ENCODE measurements around the gene ATP2A1. TPM values are rescaled to one million over a fixed set of nuclear protein-coding genes. Genes with fewer than 3 reads are reported as not detected.
A peak's percentile ranks its signal among the peaks of the same experiment; 100 is the strongest.
"Not testable (repeated sequence)": the region's sequence is repeated elsewhere in the genome, so short reads cannot be mapped to it uniquely, and the experiment has no call there.

ATP2A1 gene
- total RNA-seq, 2 experiments from 2014 or later: 2.5 to 4.6 TPM

DNA sequence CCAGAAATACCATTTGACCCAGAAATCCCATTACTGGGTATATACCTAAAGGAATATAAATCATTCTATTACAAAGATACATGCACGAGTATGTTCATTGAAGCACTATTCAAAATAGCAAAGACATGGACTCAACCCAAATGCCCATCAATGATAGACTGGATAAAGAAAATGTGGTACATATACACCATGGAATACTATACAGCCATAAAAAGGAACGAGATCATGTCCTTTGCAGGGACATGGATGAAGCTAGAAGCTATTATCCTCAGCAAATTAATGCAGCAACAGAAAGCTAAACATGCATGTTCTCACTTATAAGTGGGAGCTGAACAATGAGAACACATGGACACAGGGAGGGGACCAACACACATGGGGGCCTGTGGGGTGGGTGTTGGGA lies 48.0 kb downstream of the ATP2A1 start:
- ATAC-seq (ENCODE audit: low read depth); DNase-seq; H3K27me3 Mint-ChIP-seq; H3K9me3 Mint-ChIP-seq; H3K36me3 Mint-ChIP-seq: not testable (repeated sequence)
- H3K27ac Mint-ChIP-seq: peak overlapping the region; percentile 98
- peaks cover 27% of the 10 kb centered on the region for H3K4me1 Mint-ChIP-seq
- POLR2A ChIA-PET: interaction anchor here (1.3 to 2.1 kb wide), 4 partner anchors 10 to 79 kb away, joined by 4 to 9 read pairs (median 6); partner anchors contain the start of genes ATP2A1 and NFATC2IP
- peak overlapping the region; percentile 99 for H3K4me3 Mint-ChIP-seq

DNA sequence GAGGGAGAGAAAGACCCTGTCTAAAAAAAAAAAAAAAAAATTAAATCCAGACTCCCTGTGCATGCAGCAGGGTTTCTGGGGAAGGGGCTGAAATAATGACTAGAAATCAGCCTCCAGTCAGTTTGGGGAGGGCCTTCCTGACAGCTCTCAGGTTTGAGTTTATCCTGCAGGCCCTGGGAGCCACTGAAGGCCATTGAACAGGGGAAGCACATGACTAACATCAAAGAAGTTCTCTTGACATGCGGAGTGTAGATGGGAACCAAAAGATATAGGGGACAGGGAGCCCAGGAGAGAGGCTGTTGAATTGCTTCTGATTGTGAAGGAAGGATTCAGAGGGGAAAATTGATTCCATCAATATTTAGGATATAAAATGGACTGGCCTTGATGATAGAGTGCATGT lies 49.5 kb downstream of the ATP2A1 start:
- no peak for DNase-seq
- H3K36me3 Mint-ChIP-seq: no peaks in the 10 kb centered on the region
- H3K4me1 Mint-ChIP-seq: peaks cover 30% of the 10 kb centered on the region
- POLR2A ChIA-PET: interaction anchor here (0.8 to 1.5 kb wide), 5 partner anchors 9 to 82 kb away, joined by 3 to 8 read pairs (median 4); partner anchors contain the start of genes NFATC2IP, SH2B1 and TUFM
- no peaks in the 10 kb centered on the region for H3K27me3 Mint-ChIP-seq
- no peak for ATAC-seq (ENCODE audit: low read depth)
- H3K4me3 Mint-ChIP-seq: no peak overlapping the region
- H3K9me3 Mint-ChIP-seq: no peaks in the 10 kb centered on the region
- no peak overlapping the region for H3K27ac Mint-ChIP-seq

DNA sequence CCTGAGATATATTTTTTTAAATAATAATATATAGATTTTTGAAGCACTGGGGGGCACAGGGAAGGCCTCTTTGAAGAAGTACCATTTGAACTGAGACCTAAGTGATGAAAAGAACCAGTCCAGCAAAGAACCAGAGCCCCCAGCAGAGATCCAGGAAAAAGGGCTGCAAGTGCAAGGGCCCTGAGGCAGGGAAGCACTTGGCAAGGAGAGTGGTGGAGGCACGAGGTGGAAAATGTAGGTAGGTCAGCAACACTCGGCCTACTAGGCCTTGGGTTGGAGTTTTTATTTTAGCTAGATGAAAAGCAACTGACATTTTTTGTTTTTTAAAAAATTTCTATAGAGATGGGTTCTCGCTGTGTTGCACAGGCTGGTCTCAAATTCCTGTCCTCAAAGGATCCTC lies 51.9 kb downstream of the ATP2A1 start:
- no peak overlapping the region for H3K4me3 Mint-ChIP-seq
- POLR2A ChIA-PET: no interaction called here
- H3K9me3 Mint-ChIP-seq: no peaks in the 10 kb centered on the region
- peaks cover 23% of the 10 kb centered on the region for H3K4me1 Mint-ChIP-seq
- H3K36me3 Mint-ChIP-seq: peaks cover under 1% of the 10 kb centered on the region
- peak overlapping the region; percentile 78 for H3K27ac Mint-ChIP-seq
- DNase-seq: no peak
- no peak for ATAC-seq (ENCODE audit: low read depth)
- H3K27me3 Mint-ChIP-seq: no peaks in the 10 kb centered on the region

DNA sequence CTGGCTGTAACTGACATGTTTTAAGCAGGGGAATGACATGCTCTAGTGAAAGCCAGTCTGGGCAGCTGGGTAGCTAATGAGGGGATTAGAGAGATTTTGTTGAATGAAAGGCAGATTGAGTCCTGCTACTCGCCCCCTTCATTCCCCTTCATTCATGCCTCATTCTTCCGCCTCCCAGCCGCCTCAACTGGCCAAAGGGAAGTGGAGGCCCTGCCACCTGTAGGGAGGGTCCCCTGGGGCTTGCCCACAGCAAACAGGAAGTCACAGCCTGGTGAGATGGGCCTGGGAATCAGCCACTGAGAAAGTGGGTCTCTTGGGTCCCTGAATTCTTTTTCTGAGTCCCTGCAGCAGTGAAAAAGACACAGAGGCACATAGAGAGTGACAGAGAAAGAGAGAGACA lies 52.4 kb downstream of the ATP2A1 start:
- no peaks in the 10 kb centered on the region for H3K27me3 Mint-ChIP-seq
- H3K4me3 Mint-ChIP-seq: no peak overlapping the region
- ATAC-seq (ENCODE audit: low read depth) (no peak), DNase-seq (no peak)
- H3K27ac Mint-ChIP-seq: peak overlapping the region; percentile 78
- H3K36me3 Mint-ChIP-seq: peaks cover 3% of the 10 kb centered on the region
- peaks cover 26% of the 10 kb centered on the region for H3K4me1 Mint-ChIP-seq
- POLR2A ChIA-PET: interaction anchor here (0.6 kb wide), 1 partner anchor 51 kb away, joined by 3 read pairs; no protein-coding TSS in a partner anchor
- no peaks in the 10 kb centered on the region for H3K9me3 Mint-ChIP-seq

DNA sequence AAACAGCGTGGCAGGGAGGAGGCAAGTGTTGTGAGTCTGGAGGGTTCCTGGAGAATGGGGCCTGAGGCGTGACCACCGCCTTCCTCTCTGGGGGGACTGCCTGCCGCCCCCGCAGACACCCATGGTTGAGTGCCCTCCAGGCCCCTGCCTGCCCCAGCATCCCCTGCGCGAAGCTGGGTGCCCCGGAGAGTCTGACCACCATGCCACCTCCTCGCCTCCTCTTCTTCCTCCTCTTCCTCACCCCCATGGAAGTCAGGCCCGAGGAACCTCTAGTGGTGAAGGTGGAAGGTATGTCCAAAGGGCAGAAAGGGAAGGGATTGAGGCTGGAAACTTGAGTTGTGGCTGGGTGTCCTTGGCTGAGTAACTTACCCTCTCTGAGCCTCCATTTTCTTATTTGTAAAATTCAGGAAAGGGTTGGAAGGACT lies 53.5 kb downstream of the ATP2A1 start, which contains the start of gene CD19:
Gene CD19, plus strand, starts transcription at position 171 of the 425 bp plus-strand sequence. Its CDS starts 30 bp downstream, at position 201.
- ATAC-seq (ENCODE audit: low read depth): no peak

DNA sequence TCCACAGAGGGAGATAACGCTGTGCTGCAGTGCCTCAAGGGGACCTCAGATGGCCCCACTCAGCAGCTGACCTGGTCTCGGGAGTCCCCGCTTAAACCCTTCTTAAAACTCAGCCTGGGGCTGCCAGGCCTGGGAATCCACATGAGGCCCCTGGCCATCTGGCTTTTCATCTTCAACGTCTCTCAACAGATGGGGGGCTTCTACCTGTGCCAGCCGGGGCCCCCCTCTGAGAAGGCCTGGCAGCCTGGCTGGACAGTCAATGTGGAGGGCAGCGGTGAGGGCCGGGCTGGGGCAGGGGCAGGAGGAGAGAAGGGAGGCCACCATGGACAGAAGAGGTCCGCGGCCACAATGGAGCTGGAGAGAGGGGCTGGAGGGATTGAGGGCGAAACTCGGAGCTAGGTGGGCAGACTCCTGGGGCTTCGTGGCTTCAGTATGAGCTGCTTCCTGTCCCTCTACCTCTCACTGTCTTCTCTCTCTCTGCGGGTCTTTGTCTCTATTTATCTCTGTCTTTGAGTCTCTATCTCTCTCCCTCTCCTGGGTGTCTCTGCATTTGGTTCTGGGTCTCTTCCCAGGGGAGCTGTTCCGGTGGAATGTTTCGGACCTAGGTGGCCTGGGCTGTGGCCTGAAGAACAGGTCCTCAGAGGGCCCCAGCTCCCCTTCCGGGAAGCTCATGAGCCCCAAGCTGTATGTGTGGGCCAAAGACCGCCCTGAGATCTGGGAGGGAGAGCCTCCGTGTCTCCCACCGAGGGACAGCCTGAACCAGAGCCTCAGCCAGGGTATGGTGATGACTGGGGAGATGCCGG lies 54.3 kb downstream of the ATP2A1 start:
- ATAC-seq (ENCODE audit: low read depth) (no peak), DNase-seq (no peak)
- POLR2A ChIA-PET: interaction anchor here (0.7 kb wide), 1 partner anchor 18 kb away, joined by 4 read pairs; the partner anchor contains the start of gene NFATC2IP
- H3K4me1 Mint-ChIP-seq: peaks cover 29% of the 10 kb centered on the region
- no peaks in the 10 kb centered on the region for H3K27me3 Mint-ChIP-seq
- peaks cover 3% of the 10 kb centered on the region for H3K36me3 Mint-ChIP-seq
- H3K4me3 Mint-ChIP-seq: no peak overlapping the region
- no peaks in the 10 kb centered on the region for H3K9me3 Mint-ChIP-seq
- H3K27ac Mint-ChIP-seq: peak overlapping the region; percentile 46

More for the DNA sequence above, 53.5 kb downstream of the ATP2A1 start, which contains the start of gene CD19:
- DNase-seq: no peak
- POLR2A ChIA-PET: interaction anchor here (0.7 kb wide), 1 partner anchor 781 kb away, joined by 3 read pairs; no protein-coding TSS in a partner anchor
- no peaks in the 10 kb centered on the region for H3K27me3 Mint-ChIP-seq
- H3K27ac Mint-ChIP-seq: peak within 1 kb of the TSS; percentile 78
- H3K4me1 Mint-ChIP-seq: peaks cover 29% of the 10 kb centered on the region
- H3K9me3 Mint-ChIP-seq: no peaks in the 10 kb centered on the region
- H3K36me3 Mint-ChIP-seq: peaks cover 3% of the 10 kb centered on the region
- H3K4me3 Mint-ChIP-seq: no peak within 1 kb of the TSS

DNA sequence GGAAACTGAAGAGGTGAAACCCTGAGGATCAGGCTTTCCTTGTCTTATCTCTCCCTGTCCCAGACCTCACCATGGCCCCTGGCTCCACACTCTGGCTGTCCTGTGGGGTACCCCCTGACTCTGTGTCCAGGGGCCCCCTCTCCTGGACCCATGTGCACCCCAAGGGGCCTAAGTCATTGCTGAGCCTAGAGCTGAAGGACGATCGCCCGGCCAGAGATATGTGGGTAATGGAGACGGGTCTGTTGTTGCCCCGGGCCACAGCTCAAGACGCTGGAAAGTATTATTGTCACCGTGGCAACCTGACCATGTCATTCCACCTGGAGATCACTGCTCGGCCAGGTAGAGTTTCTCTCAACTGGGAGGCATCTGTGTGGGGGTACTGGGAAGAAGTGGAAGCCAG lies 54.9 kb downstream of the ATP2A1 start:
- H3K9me3 Mint-ChIP-seq: no peaks in the 10 kb centered on the region
- H3K4me3 Mint-ChIP-seq: no peak overlapping the region
- DNase-seq: no peak
- peaks cover 26% of the 10 kb centered on the region for H3K4me1 Mint-ChIP-seq
- H3K27me3 Mint-ChIP-seq: no peaks in the 10 kb centered on the region
- ATAC-seq (ENCODE audit: low read depth): no peak
- H3K27ac Mint-ChIP-seq: no peak overlapping the region
- POLR2A ChIA-PET: interaction anchor here (0.6 to 0.7 kb wide), 2 partner anchors 17 to 93 kb away, joined by 4 to 5 read pairs; partner anchors contain the start of gene NFATC2IP
- H3K36me3 Mint-ChIP-seq: peaks cover 3% of the 10 kb centered on the region

DNA sequence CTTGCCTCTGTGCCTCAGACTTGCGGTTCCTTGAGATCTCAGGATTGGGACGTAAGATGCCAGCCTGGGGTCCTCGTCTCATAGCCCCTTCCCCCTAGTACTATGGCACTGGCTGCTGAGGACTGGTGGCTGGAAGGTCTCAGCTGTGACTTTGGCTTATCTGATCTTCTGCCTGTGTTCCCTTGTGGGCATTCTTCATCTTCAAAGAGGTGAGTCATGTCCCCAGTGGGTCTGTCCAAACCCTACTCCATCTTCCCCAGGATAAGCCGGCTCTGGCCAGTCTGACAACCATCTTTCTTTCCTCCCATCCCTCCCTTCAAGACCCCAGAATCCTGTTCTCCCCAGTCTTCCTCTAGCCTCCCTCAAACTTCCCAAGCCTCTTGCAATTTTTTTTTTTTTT lies 57.1 kb downstream of the ATP2A1 start:
- Mint-ChIP-seq H3K36me3 (peaks cover 3% of the 10 kb centered on the region), H3K27me3 (no peaks in the 10 kb centered on the region), H3K4me3 (peak overlapping the region; percentile 78), H3K27ac (peak overlapping the region; percentile 22), H3K9me3 (no peaks in the 10 kb centered on the region), H3K4me1 (peaks cover 26% of the 10 kb centered on the region)
- ATAC-seq (ENCODE audit: low read depth) (no peak), DNase-seq (no peak)
- POLR2A ChIA-PET: no interaction called here

DNA sequence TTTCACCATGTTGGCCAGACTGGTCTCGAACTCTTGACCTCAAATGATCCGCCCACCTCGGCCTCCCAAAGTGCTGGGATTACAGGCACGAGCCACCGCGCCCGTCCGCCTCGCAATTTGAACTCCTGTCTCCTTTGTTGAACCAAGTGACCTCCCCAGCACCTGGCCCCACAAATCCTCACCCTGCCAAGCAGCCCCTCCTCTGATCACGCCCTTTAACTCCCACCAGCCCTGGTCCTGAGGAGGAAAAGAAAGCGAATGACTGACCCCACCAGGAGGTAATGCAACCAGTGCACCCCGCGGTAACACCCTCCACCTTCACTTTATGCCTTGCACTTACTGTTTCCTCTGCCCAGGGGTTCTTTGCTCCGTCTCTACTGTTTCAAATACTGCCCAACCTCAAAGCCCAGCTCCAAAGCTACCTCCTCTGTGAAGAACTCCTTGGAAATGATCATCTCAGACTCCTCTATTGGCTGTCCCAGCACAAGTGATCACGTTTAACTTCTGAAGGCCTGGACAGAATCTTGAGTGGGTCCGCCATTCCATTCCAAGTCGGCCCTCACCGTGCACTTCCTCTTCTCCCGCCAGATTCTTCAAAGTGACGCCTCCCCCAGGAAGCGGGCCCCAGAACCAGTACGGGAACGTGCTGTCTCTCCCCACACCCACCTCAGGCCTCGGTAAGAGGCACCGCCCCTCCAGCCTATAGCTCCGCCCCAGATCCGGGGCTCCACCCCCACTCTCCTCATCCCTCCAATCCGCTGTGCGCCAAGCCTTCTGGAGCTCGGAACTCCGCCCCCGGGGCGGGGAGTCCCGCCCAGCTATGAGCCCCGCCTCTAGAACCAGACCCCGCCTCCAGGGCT lies 57.9 kb downstream of the ATP2A1 start:
- peak; percentile 97 for ATAC-seq (ENCODE audit: low read depth)
- Mint-ChIP-seq H3K27ac (peak overlapping the region; percentile 32), H3K9me3 (no peaks in the 10 kb centered on the region), H3K27me3 (no peaks in the 10 kb centered on the region), H3K4me3 (peak overlapping the region; percentile 78), H3K4me1 (peaks cover 19% of the 10 kb centered on the region), H3K36me3 (peaks cover 3% of the 10 kb centered on the region)
- POLR2A ChIA-PET: interaction anchor here (0.6 to 1.0 kb wide), 6 partner anchors 9 to 442 kb away, joined by 3 to 8 read pairs (median 4); partner anchors contain the start of genes APOBR, ATXN2L, RABEP2 and TUFM
- peak; percentile 92 for DNase-seq

DNA sequence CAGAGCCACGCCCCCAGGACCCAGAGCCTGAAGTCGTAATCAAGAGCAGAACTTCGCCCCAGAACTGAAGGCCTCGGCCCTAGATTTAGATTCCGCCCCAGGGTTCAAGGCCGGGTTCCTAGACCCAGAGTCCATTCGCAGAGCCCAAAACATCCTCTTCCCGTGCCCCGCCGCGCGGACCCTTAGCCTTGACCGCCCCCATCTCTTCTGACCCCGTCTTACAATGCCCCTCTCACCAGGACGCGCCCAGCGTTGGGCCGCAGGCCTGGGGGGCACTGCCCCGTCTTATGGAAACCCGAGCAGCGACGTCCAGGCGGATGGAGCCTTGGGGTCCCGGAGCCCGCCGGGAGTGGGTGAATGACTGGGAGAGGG lies 58.5 kb downstream of the ATP2A1 start:
- Mint-ChIP-seq H3K27ac (peak overlapping the region; percentile 32), H3K4me1 (peaks cover 19% of the 10 kb centered on the region), H3K36me3 (peaks cover 3% of the 10 kb centered on the region), H3K4me3 (peak overlapping the region; percentile 78), H3K9me3 (no peaks in the 10 kb centered on the region), H3K27me3 (no peaks in the 10 kb centered on the region)
- no peak for DNase-seq
- POLR2A ChIA-PET: interaction anchor here (0.6 to 1.0 kb wide), 6 partner anchors 8 to 442 kb away, joined by 3 to 8 read pairs (median 4); partner anchors contain the start of genes APOBR, ATXN2L, RABEP2 and TUFM
- ATAC-seq (ENCODE audit: low read depth): no peak

DNA sequence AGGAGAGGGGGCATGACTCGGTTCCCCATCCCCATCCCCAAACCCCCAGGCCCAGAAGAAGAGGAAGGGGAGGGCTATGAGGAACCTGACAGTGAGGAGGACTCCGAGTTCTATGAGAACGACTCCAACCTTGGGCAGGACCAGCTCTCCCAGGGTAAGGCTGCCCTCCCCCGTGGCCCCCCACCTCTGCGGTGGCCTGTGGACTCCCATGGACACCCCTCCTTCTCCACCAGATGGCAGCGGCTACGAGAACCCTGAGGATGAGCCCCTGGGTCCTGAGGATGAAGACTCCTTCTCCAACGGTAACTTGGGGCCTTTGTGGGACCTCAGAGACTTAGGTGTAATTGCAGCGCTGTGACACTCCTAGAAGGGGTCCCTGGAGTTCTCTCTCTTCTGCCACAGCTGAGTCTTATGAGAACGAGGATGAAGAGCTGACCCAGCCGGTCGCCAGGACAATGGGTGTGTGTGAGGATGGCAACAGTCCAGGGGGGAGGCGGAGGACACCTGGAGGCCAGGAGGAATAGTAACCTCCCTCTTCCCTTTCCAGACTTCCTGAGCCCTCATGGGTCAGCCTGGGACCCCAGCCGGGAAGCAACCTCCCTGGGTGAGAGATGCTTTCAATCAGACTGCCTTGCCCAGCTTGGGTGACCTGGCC lies 59.1 kb downstream of the ATP2A1 start:
- H3K27me3 Mint-ChIP-seq: no peaks in the 10 kb centered on the region
- H3K4me3 Mint-ChIP-seq: no peak overlapping the region
- no peak overlapping the region for H3K27ac Mint-ChIP-seq

DNA sequence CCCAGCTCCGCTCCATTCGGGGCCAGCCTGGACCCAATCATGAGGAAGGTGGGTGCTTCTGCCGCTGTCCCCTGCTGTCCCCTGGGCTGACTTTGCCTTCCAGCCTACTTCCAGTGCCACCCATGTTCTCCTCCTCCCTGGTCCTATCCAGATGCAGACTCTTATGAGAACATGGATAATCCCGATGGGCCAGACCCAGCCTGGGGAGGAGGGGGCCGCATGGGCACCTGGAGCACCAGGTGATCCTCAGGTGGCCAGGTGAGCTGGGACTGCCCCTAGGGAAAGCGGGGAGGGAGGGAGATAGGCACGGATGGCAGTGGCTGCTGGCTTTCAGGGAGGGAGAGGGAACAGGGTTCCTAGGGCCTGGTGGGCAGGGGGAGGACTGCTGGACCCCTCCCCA lies 60.4 kb downstream of the ATP2A1 start:
- ATAC-seq (ENCODE audit: low read depth): no peak
- peaks cover 16% of the 10 kb centered on the region for H3K4me1 Mint-ChIP-seq
- no peaks in the 10 kb centered on the region for H3K27me3 Mint-ChIP-seq
- no peaks in the 10 kb centered on the region for H3K9me3 Mint-ChIP-seq
- no peak for DNase-seq
- no peak overlapping the region for H3K27ac Mint-ChIP-seq
- POLR2A ChIA-PET: no interaction called here
- no peak overlapping the region for H3K4me3 Mint-ChIP-seq
- H3K36me3 Mint-ChIP-seq: peaks cover 3% of the 10 kb centered on the region

More for the DNA sequence above, 59.1 kb downstream of the ATP2A1 start:
- H3K4me1 Mint-ChIP-seq: peaks cover 19% of the 10 kb centered on the region
- POLR2A ChIA-PET: no interaction called here
- H3K9me3 Mint-ChIP-seq: no peaks in the 10 kb centered on the region
- H3K36me3 Mint-ChIP-seq: peaks cover 3% of the 10 kb centered on the region
- ATAC-seq (ENCODE audit: low read depth) (no peak), DNase-seq (no peak)
